AG20443 (cell line): ENCODE results near the gene PRKN.

Experiments
- DNase-seq: peaks from one replicate; pipeline ENCODE4 v3.0.0; 2012; ENCODE audit warnings: low spot score, mixed read lengths

The PRKN gene

DNA sequence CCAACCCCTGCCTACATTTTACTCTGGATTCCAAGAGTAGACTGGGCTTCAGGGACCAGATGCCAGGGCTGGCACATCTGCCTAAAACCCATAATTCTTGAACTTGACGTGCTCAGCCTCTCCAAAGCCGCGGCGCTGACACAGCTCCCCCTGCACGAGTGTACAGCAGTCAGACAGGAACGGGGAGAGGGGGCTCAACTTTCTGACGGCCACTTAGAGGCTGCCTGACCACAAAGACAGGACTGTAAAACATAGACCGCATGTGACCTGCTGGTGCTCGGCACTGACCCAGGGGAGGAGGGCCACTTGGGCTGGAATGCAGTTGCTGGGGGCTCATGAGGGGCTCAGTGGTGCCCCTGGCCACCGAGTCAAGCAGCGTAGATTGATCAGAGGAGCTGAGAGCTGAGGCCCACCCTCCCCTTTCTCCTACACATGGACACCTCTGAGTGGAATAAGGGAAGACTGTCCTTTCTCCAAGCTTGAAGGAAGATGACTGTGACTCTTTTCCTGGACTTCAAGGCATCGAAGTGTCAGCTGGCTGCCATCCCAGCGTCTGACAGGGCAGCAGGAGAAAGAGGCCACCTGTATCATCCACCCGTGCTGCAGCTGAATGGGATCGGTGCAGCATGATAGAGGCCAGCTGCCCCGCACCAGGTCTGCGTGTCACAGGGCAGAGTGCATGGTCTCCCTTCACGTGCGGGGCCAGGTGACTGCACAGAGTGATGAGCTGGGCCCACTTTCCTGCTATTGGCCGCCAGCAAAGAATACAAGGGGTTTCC is 1282.4 kb downstream of the PRKN start:
- DNase-seq: no peak

DNA sequence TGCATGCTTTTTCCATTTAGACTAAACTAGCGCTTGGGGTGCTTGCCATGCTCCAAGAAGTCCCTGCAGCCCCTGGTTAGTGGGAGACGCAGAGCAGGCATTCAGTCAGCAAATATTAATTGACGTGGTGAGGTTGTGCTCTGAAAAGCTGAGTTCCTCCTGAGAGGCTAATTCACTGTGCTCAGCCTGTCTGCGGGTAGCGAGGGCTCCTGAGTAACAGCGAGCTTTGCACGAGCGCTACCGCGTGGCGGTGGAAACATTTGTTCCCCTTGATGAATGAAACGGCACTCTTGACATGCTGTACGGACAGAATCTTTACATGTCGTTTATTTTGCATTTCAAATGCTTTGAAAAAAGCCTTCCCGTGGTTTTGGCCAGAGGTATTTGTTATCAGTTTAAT is 1283.1 kb downstream of the PRKN start:
- DNase-seq: peak; percentile 61

DNA sequence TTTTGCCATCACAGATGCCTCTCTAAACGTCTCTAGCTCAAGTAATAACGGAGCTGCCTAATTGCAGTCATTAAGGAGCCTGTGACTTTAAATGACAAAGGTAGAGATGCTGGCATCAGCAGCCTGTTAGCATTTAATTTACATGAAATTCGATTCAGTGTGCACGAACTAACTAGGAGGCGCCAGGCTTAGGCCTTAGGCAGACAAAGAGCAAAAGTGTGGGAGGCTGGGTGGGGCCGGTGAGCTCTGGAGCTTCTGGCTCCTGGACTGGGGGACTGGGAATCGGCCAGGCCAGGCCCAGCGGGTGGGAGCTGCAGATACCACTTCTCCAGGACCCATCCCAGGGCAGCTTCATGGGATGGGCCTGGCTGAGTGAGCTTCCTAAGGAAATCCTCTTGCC is 1283.7 kb downstream of the PRKN start:
- peak; percentile 49 for DNase-seq

DNA sequence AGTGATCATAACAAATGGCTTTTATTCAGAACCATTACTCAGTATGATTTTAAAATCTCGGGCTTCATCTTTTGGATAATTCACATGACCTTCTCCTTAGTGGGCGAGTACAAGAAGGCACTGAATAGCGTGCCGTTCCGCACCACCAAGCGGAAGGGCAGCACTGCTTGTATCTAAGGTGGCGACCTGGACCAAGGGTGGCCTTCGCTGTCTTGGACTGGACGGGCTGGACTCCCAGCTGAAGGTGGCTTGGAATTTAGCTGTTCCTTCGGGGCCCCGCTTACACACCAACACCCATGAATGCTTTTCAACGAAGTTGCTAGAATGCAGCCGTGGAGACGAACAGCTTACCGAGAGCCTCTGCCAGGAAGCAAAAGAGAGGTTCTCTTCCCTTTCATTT is 1285.1 kb downstream of the PRKN start:
- no peak for DNase-seq

DNA sequence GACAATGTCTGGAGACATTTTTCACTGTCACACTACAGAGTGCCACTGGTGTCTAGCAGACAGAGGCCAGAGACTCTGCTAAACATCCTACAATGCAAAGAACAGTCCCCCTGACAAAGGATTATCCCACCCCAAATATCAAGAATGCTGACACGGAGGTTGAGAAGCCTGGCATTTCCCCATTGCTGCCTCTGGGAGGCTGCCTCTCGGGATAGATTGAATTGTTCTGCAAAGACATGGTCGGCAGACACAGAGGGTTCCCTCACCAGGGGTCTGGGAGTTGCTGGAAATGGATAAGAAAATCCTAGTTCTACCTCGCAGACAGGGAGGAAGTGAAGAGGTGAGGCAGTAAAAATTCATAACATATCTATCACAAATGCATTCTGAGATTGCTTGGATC is 1287.3 kb downstream of the PRKN start:
- DNase-seq: no peak

DNA sequence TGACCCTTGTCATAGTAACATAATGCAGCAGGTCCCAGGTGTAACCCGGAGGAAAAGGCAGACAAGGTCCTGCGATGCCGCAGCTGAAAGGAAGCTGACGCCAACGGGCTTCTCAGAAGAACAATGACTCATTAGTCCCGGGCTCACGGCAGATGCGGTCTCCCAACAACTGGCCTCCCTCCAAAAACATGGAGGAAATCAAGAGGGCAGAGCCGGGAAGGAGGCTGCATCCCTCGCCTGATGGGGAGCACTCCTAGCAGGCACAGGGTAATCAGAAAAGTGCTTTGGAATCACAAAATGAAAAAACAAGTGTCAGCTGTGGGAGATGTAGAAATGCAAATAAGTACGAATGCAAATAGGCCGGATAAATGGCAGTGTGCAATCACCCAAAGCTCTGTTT is 1288.5 kb downstream of the PRKN start:
- peak; percentile 90 for DNase-seq

DNA sequence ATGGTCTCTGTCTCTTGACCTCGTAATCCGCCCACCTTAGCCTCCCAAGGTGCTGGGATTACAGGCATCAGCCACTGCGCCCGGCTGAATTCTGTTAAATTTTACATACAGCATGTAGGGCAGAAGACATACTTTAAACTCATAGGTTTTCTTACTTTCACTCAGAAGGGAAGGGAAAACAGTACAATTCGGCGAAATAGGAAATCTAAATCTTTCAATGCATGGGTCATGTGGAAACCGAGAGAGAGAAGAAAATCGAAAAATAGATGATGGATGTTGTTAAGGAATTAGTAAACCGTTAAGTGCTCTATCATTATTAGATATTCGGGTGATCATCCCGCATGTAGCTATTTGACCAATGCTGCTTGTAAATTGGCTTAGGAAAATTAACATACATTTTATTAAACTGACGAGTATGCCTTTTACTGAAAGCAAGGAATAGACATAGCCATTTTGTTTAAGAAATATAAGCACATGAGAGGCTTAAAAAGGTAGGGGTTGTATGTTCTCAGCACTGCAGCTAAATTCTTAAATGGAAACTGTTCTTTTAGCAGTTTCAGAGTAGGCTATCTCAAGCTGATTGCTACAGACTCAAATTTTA is 1289.0 kb downstream of the PRKN start:
- DNase-seq: no peak

DNA sequence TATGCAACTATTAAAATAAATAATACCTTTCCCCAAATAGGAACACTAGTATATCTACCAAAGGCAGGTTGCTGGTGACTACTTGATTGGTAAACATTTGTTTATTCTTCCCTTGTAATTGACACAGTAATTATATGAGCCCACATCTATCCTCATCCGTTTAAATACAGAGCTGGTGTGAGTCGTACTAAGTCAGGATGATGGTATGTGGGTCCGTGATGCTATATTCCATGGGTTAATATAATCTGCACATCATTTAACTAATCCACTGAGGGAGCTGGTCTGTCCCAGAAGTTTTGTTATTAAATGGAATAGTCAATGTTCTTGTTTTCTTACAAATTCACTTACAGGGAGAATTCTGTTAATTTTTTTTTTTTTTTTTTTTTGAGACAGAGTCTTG is 1289.7 kb downstream of the PRKN start:
- no peak for DNase-seq

DNA sequence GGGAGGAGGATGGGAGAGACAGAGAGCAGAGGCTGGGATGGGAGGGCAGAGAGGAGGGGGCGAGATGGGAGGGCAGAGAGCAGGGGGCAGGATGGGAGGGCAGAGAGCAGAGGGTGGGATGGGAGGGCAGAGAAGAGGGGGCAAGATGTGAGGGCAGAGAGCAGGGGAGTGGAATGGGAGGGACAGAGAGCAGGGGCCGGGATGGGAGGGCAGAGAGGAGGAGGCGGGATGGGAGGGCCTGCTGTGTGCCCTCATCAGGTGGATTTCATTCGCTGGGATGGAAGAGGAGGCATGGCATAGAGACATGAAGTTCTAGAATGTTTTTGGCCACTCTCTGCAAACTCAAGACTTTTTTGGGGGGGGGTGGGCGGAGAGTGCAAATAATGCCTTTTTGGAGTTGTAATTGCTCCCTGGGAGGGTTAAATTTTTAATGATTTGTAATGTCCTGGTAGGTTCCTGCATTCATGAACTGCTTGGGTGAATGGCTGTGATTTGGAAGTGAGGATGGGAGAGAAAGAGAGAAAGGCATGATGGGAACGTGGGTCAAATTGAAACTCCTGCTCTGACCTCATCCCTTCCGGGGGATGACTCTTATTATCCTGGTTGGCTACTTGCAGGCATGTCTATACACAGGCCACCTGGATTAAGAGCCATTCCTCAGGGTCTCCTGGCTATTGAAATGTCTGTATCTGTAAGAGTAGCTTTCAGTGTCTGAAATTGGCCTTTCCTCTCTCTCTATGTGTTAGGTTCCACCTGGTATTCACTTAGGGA is 1291.3 kb downstream of the PRKN start:
- DNase-seq: no peak

DNA sequence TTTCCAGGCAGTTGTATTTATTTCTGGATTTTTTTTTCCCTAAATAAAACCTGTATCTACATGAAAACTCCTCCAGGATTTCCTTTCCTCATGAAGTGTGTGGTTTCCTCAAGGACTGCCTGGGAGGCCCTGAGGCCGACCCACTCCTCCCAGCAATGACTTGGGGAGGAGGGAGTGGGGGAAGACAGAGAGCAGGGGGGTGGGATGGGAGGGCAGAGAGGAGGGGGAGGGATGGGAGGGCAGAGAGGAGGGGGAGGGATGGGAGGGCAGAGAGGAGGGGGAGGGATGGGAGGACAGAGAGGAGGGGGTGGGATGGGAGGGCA is 1291.9 kb downstream of the PRKN start:
- DNase-seq: no peak

DNA sequence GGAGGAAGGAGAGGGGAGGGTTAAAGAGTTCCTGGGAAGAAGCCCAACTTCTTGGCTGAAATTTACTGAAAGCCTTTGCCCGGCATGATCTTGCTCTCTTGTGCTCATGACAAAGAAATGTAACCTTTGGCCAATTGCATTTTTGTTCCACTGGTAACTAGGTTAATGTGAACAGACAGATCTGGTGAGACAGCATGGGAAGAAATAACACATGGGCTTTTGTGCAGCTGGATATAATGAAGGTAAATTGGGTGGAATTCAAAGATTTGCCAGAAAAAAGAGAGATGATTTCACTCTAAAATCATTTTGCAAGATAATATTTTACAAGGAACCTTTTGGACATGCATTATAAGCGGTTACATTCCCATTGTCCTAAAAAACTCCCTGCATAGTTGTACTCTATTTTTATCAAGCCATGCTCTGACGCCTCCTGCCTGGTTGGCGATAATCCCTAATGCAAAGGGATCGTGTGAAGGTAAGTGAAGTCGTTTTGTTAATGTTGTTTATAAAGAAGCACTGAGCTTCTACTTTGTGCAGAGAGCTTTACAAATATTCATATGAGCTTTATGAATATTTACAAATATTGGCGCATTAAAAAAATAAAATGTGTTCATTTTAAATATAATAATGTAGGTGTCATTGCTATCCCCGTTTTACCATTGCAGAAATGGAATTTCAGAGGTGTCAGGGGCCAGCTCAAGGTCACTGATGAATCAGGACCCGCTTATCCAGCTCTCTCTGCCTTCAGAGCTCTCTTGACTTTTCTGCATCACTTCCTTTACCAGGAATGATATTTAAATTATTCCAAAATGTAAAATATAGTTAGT is 1292.4 kb downstream of the PRKN start:
- DNase-seq: peak; percentile 82

DNA sequence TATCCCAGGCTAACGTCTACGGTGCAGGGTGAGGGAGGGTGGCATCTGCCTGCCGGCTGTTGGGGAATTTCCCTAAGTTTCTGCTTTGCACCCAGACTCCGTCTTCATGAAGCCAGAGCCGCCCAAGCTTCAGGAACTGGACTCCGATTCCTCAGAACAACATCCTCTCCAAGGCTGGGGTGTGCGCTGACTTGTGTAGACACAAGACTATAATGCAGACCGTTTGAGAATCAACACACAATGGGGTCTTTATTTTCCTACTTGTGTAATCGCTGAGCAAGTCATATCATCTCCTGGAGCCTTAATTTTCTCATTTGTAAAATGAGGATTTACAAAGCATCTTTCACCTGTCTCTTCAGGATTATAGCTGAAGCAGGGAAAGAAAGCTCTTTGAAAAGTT is 1293.2 kb downstream of the PRKN start:
- peak; percentile 24 for DNase-seq

DNA sequence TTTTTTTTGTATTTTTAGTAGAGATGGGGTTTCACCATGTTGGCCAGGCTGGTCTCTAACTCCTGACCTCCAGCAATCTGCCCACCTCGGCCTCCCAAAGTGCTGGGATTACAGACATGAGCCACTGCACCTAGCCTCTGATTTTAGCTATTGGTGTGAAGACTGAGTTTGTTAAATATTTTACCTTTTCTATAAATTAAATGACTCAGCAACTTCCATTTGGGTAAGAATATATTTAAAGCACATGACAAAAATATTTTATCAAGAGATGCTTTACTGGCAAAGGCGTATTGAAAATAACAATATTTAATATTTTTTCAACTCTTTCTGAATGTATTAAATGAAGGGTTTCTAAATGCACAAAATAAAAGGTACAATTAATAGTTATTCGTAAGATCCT is 1295.0 kb downstream of the PRKN start:
- no peak for DNase-seq

DNA sequence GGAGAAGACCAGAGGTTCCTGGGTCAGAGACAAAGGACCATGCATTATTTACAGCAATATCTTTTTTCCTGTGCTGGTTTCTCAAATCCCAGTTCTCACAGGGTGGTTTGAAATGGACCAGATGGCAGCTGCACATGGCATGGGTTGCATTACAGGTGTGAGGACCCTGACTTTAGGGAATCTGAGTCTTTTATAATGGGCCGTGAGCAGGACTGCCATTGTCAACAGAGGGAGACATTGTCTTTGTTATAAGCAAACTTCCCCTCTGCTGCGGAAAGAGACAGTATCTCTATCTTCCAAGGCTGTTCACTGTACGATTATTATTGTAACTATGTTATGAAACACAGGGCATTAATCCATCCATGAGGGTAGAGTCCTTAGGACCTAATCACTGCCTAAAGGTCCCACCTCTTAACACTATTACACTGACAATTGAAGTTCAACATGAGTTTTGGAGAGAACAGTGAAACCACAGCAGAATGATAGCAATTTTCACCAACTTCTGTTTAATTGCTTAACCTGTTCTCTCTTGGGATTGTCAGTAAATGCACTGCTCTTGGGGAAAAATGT is 1297.6 kb downstream of the PRKN start:
- DNase-seq: no peak

DNA sequence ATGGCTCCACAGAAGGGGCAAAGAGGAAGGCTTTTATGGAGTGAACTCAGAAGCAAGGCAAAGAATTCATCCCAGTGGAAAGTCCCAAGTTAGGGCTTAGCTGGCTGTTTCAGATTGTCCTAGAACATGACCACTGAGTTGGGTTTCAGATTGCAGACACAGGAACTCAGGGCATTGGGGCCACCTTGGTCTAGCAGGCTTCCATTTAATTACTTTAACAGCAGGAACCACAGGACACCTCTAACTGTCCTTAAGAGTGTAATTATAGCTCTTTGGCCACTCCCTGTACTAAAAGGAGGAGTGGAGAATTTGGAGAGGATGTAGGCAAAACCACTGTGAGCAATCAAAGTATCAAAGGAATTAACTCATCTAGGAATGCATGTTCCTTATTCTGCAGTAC is 1303.1 kb downstream of the PRKN start:
- no peak for DNase-seq

DNA sequence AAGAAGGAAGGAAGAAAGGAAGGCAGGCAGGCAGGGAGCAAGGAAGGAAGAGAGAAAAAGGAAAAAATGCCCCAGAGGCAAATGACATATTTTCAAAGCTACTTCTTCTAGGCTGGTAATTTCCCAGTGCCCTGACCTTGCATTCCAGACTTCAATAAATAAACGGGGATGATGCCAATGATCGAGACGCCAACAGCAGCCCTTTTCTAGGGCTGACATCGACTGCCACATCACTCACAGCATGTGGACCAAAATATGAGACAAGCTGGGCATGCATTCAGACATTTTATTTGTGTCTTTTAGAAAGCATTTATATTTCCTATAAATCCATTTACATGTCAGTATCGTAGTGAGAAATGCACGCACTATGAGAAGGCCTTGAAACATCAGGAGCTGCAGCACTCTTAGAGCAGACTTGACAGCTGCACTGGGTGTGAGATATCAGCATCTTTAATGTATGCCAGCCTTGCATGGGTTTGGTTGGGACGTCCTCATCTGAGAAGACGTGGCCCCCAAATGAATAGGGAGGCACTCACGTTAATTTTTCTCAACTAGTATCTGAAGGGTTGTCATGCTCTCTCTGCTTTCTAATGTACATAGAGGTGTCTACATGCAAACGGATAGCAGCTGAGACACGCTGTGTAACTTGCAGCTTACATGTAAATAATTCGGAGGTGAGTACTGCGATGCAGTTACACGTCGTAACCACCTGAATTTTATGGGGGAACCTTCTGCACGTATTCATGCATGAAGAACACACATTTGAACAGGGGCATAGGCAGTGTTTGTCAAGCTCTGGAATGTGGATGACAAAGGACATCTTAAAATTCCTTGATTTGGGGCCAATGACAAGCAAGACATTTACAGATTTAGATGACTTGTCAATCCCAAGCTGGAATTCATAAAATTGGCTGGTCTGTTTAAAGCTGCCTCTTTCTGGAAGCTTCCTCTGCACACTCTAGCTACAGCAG is 1304.6 kb downstream of the PRKN start:
- peak; percentile 28 for DNase-seq

DNA sequence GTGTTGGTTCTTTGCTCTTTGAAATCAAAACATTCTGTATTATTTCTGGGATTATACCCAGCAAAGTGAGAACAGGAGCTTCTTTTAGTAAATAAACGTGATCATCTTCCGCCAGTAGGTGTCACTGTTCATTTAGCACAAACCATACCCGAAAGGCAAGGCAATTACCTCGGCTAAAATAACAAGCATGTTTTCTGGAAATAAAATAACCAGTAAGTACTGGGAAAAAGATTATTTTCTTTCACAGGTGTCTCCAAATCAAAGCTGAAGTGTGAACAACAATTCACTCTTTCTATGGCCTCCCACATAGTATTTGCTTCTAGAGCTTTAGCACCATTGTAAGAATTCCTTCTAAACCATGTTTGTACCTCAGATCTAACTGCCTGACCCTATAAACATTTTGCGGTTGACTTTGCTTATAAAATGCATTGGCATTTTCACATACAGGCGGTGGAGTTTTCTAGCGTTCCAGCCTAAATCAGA is 1309.1 kb downstream of the PRKN start:
- DNase-seq: peak; percentile 68

DNA sequence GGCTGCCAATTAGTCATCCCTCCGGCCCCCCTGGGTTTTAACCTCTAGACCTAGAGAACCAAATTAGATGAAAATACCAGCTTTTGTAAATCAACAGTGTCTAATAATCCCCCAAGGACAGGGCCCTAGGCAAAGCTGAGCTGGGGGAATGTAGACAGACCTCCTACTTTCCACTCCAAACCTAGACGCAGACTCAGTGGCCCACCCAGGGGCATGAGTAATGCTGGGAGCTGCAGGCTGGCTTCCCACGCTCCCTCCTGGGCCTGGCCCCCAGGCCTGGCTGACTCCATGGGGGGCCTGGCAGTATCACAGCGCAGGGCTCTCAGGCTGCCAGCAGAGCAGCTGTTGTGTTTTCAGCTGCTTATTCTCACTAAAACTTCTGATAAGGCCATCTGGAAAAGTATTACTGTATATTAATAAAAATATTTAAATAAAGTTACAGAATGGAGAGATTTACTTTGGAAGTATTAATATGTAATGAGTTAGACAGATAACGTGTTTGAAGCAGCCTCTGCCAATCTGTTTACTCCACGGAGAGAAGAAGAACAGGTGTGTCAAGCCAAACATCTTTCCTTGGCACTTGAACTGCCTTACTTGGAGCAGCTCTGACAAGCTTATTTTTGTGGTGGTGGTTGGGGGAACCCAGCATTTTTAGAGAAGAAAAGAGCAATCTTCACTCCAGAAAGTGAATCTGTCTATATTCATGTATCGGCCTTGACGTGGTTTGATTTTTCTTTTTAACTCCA is 1309.7 kb downstream of the PRKN start:
- peak; percentile 65 for DNase-seq

DNA sequence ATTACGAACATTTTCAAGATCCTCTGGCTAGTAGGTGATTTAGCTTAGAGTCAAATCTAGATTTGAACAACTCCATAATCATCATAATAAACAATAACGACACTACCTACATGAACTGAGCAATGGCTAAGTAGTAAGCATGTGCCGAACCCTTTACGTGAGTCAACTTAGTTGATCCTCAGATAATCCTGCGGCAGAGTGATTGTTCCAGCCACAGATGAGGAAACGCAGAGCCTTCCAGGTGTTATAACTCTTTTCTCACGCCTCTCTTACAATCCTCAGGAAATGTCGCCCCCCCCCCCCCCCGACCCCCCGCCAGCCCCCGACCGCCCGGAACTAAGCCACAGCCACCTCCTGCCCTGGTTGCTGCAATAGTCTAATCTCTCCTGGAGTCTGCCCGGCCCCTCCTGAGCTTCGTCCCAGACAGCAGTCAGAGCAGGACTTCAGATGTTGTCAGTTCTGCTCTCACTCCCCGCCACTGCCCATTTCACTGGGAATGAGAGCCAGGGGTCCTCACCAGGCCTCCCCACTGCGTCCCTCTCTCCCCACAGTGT is 1312.2 kb downstream of the PRKN start:
- no peak for DNase-seq

DNA sequence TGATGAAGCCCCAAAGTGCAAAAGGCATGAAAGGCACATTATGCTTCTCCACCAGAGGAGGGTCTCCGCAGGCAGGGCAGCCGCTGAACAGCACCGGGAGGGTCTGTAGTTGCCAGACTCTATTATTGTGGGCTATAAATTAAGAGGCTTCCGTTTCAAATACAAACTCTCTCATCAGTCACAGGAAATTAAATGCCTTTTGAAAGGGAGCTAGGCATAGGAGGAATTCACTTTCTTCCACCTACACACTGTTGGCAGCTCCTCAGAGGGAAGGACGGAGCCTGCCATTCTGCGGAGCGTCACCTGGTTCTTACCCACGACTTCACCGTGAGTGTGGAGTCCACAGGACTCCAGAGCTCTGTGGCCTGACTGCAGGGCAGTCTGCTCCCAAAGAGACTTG is 1312.9 kb downstream of the PRKN start:
- no peak for DNase-seq
